Stimulated activated CD8-positive, alpha-beta memory T cell treated with anti-CD3 and anti-CD28 coated beads, Interleukin-7, amount 100 ng/mL, for 4 hours (primary cell): ENCODE results near the gene RRAGC.
"Not testable (repeated sequence)": the region's sequence is repeated elsewhere in the genome, so short reads cannot be mapped to it uniquely, and the experiment has no call there.

ENCODE experiments used
- DNase-seq, 2 donors: peaks; one replicate each; pipeline ENCODE4 v3.0.0-alpha.2; 2020; ENCODE audit warnings: low read depth in 2 of 2

The RRAGC gene

GRCh38 chr1:38858833-38859560 lies 575 bp downstream of the RRAGC start:
- peak in 1 of 2 donors; percentile 32 for DNase-seq

DNA sequence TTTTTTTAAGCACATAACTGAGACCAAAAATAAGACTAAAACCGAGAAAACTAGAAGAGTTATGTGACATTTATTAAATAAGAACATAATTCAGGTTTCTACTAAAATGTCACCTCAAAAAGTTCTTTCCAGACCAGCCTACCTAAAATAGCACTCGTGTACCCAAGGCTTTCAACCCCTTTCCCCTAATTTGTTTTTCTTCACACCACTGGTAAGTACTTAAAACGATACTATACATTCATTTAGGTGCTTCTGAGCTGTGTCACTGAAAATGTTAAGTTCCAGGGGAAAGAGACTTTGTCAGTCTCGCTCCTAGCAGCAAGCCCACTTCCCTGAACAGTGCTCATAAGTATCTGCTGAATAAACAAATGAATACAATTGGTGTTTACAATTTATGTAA lies 6.8 kb downstream of the RRAGC start:
- DNase-seq, result no peak

DNA sequence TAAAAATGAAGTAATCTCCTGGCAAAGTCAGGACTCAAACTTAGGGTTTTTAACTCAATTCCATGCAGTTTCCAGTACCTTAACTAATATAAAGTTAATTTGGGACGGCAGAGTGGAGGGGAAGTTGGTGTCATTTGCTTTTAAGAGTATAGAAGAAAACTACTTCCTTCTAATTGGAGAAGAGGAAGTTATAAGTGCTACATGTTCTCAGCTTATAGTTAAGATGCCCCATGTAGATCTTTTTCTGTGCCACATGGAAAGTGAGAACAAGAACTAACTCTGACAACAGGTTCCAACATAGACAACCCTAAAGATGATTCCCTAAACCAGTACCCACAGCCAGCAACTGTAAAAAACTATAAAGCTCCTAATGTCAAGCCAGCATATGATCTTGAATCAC lies 11.5 kb downstream of the RRAGC start:
- DNase-seq, result no peak

GRCh38 chr1:38846210-38846609 lies 13.4 kb downstream of the RRAGC start:
- DNase-seq, result no peak

GRCh38 chr1:38845088-38845487 lies 14.5 kb downstream of the RRAGC start:
- not testable (repeated sequence) for DNase-seq

DNA sequence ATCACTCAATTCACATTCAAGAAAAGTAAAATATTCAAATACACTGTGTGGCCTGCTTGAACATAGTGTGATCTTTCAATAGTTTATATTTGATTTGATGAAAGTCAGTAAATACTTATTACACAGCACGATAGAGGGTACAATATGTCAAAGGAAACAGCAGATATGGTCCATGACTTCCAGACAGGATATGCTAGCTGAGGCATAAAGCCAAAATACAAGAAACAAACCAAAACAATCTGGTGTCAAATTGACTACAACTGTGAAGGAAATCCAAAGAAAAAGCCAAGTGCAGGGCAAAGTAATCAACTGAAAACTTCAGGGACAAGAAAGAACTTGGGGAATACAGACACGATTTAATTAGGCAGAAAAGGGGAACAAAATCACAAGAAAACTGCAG lies 19.3 kb downstream of the RRAGC start:
- DNase-seq, result no peak

DNA sequence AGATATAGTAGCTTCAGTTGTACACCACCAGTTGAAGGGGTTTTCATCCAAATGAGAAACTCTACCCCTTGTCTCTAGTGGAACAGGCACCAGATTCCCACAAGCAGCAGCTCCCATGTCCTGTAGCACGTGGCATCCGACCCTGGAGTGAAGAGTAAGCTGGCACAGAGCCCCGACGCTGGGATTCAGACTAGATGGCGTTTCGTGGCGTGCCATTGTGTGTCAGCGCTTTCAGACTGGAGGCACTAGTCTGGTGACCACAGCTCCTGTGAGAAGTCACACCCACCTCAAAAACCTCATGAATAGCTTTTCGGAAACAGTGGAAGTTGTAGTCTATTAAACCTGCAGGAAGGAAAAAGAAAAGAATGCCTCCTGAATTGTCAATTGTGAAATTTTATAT lies 20.2 kb downstream of the RRAGC start:
- DNase-seq, result no peak

DNA sequence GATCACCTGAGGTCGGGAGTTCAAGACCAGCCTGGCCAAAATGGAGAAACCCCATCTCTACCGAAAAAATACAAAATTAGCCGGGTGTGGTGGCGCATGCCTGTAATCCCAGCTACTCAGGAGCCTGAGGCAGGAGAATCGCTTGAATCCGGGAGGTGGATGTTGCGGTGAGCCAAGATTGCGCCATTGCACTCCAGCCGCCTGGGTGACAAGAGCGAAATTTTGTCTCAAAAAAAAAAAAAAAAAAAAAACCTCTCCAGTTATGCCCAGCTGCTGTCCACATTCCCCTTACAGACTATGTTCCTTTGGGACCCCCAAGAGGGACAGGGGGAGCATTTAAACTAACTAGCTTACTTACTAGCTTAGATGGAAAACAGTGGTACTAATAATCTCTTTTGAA lies 23.3 kb downstream of the RRAGC start:
- not testable (repeated sequence) for DNase-seq

GRCh38 chr1:38834937-38835827 lies 24.4 kb downstream of the RRAGC start:
- DNase-seq, result peak in 1 of 2 donors; percentile 11

- no peak for DNase-seq
Measured at GRCh38 chr1:38834221-38834782, 25.3 kb downstream of the RRAGC start.

- no peak for DNase-seq
Measured at GRCh38 chr1:38833146-38833545, 26.4 kb downstream of the RRAGC start.

DNA sequence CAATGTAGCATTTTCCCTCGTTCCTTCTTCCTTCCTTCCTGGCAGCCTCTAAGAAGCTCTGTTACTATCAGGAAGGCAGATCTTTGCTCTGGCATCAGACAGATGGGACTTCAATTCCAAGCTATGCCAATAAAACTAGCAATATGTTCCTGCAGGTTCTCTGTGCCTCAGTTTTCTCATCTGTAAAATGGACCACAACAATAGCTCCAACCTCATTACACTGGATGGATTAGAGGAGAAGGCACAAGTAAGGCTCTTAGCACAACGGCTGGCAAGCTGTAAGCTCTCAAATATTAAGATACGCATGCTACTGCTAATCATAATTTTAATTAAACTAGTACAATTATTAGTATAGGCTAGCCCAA lies 27.2 kb downstream of the RRAGC start:
- no peak for DNase-seq

- DNase-seq, result no peak
Measured at GRCh38 chr1:38831731-38832369, 27.7 kb downstream of the RRAGC start.

GRCh38 chr1:38829368-38829767 lies 30.2 kb downstream of the RRAGC start:
- no peak for DNase-seq

- no peak for DNase-seq
Measured at GRCh38 chr1:38827318-38827717, 32.3 kb downstream of the RRAGC start.

DNA sequence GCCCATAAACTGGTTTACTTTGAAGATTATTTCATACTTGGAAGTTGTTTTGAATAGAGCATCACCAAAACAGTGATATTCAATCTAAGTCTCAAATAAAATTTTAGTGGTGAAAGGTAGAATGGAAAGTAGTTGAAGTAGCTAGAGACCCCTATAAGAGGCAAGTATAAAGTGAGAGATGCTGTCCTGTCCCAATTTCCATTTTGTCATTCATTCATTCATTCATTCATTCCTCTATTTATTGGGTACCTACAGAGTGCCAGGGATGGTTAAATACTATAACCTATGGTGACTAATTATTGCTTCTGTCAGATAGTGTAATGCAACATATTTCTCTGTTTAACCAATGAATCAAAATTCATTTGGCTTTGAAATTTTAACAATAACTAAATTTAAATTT lies 32.7 kb downstream of the RRAGC start:
- no peak for DNase-seq

- DNase-seq, result no peak
Measured at GRCh38 chr1:38826262-38826661, 33.3 kb downstream of the RRAGC start.

- DNase-seq, result no peak
Measured at GRCh38 chr1:38820860-38821259, 38.7 kb downstream of the RRAGC start.

DNA sequence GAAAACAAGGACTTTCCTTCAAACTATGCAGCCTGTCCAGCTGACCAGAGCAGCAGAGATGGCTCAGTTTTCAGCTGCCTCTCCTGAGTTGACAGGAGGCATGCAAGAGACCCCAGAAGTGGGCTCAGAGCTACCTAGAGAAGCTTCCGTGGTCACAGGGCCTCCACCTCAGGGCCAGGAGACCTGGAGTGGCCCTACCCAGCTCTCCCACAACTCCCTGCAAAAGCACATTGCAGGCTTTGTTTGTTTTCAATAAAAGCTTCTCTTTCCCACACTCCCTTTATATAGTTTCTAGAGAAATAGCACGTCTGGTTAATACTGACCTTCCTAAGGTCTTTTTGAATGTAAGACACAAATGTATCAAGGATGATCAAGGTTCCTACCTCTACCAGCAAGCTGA lies 40.1 kb downstream of the RRAGC start:
- DNase-seq, result no peak

DNA sequence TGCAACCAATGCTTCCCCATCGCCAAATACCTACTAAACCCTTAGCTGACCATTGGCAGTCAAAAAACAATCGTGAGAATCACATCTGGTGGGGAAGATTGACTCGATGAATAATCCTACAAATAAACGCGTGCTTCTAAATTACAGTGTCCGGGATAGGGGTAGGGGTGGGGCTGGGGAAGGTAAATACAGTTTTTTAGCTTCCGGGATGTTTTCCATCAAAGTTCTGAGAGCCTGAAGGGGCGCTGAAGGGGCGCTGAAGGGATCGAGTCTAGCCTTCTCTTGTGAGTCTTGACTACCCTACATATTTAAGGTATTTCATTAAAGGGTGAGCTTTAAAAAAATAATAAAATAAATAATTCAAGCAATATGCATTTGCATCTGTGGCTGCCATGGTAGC lies 40.5 kb downstream of the RRAGC start:
- no peak for DNase-seq

- peak in 1 of 2 donors; percentile 28 for DNase-seq
Measured at GRCh38 chr1:38818175-38818976, 41.2 kb downstream of the RRAGC start.
